ENCODE measurements around the gene RAPGEF2.
"Not testable (repeated sequence)": the region's sequence is repeated elsewhere in the genome, so short reads cannot be mapped to it uniquely, and the experiment has no call there.

The RAPGEF2 gene

DNA sequence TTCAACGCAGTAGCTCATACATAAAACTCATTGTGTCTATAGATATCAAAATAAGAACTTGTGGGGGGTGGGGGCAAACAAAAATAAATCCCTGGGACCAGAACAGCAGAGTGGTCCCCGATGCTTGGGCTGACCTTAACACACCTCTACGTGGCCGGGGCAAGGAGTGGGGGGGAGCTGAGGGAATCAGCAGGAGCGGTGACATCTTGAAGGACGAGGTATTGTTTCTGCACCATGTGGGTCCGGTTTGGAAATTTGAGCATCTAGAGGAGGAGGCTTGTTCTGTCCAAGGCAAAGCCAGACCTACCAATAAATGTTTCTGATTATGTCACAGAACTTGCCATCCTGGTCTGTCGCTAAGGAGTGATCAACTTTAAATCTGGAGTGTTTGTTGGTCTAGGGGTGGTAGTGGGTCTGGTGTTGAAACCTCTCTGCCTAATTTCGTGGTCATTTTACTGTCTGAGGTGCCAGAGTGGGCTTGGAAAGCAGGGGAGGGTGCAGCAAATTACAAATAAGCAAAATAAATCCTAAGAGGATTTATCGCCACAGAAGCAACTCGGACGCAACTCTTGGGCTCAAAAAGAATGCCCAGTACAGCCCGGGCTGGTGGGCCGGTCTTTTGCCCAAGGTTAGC is 774 bp upstream of the RAPGEF2 start:
- DNase-seq (ENCODE audit: low read depth), result no peak

DNA sequence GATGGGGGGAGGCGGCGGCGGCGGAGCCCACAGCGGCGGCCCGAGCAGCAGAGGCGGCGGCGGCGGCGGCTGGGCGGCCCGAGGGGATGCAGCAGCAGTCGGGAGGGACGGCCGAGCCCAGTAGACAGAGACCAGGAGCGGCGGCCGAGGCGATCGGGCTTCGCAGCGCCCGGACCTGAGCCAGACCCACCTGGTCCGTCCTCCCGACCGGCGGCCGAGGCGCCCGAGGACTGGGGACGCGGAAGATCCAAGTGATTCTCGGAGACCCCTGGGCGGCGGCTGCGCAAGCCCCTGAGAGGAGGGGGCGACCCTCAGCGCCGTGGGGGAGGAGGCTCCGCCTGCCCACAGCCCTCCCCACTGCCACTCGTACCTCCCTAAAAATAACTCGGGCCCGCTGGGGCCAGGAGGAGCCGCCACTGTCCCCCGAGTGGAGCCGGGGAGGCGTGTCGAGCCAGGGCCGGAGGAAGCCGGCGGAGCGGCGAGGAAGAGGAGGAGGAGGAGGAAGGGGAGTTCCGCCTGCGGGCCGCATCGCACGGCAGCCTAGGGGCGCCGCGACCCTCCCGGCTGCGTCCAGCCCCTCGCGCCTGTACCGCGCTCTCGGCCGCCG is 608 bp downstream of the RAPGEF2 start:
- DNase-seq (ENCODE audit: low read depth), result no peak

DNA sequence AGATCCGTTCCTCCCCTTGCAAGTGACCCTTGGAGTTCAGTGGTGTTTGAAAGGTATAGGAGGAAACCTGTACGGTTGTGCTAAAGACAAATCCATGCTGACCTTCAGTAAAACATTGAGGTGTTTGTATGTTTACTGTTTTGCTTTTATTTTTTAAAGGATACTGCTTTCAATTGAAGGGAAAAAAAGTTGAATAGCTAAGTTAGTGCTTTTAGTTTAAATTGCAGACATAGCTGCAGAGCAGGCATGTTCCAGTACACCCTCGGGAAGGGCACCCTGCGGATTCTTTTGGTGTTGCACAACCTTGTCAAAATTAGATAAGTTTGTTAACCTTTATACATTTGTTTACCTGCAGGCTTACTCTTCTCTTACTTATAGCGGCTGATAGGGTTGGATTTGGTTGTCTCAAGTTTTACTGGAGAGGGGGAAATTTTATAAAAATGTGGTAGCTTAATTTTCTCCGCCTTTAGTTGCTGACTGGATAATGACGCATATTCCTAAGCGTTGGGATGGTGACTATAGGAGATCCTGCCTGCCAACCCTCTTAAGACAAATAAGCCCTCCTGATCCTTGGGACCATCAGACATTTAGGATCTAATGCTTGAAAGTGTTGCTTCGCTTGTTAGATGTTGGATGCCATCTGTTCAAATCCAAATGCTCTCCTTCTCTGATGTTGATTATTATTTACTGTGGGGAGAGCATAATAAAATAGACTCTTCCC is 2.0 kb downstream of the RAPGEF2 start:
- no peak for DNase-seq (ENCODE audit: low read depth)

DNA sequence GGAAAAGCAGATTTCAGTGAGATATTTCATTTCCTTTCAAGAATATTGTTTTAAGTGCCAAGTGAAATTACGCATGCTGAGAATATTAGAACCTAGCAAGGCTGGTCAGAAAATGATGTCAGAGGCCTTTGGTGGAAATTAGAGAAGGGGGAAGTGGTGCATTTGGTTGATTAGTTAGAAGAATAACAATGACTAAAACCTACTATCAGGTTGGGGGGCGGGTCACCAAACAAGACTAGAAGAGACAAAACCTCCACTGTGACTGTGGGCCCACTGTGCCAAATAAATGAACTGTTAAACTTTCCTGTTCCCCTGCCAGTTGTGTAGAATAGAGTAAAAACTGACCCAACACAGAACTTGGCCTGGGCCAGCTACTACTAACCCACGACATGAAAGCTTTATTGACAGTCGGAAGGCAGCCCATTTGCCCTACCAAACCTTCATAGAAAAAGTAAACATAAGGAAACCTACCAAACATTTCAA is 2.9 kb downstream of the RAPGEF2 start:
- DNase-seq (ENCODE audit: low read depth), result no peak

DNA sequence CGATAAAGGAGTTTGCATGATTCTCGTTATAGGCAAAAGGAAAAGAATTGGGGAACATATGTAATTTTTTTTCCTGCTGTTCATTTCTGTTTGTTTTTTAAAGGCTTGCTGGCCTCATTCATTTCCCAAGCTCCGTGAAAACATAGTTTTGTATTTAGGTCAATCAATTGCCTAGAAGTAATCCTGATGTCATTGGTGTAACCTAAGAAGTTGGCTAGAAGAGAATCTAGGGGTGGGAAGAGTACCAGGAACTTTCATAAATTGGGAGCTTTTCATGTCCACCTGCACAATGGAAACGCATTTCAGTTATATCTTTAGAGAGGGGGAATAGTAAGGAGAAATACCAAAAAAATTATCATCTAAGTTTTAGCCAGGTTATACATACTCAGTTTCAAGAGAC is 3.8 kb downstream of the RAPGEF2 start:
- DNase-seq (ENCODE audit: low read depth), result no peak

DNA sequence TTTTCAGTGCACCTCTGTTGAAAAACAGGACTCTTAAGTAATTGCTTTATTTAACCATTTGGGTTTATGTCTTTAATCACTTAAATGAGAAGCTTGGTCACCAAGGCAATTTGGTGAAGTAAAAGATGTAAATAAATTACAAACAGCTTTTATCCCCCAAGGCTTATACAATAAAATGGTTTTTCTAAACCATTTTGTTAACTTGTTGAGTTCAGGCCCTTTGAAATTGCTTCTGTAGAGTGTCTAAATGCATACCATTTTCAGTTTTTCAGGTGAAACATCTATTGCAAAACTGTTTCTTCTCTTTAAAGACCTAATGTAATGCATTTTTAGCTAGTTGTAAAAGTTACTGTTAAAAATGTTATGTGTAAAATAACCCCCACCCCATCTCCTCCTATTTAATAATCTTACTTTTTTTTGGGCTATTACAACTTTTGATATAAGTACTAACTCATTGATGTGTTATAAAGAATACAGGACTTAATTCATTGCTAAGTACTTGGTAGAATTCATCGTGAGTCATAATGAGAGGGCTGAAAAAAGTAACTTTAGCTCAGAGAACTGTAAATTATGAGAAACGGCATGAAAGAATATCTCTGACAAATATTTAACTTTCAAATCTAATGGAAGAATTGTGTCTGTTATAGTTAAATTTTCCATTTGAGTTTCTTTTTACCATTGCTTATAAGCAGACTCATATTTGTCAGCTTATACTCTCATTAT is 4.5 kb downstream of the RAPGEF2 start:
- DNase-seq (ENCODE audit: low read depth), result no peak

DNA sequence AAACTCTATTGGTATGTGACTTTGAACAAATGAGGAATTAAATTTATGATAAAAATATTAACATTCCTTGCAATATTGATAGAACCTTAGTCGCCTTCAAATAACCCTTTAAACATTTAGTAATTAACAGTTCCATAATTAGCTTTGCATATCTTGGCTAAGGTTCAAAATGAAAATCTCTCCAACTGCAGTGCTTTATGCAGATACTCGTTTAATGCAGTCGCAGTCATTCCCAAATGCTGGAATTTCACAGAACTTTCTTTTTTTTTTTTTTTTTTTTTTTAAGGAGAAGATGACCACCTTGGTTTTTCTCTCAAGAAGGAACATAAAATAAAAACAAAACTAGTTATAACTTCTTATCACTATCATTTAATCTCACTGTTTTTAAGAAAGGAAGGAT is 5.2 kb downstream of the RAPGEF2 start:
- no peak for DNase-seq (ENCODE audit: low read depth)

DNA sequence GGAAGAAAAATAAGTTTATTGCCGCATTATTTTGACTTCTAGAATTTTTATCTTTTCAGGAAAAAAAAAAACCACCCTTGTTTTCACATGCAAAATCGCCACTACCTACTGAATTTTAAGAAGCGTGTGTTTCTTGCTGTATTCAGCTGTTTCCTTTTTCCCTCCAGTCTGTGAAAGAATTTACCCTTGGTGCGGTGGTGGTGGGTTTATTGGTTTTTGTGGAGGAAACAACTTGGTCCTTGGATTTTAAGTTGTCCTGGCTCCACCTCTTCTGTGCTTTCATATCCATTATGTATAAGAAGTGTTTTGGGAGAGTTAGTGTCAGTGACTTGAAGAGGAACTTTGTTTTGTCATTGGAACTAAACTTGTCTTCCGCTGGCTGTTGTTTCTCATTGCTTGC is 8.1 kb downstream of the RAPGEF2 start:
- DNase-seq (ENCODE audit: low read depth), result no peak

DNA sequence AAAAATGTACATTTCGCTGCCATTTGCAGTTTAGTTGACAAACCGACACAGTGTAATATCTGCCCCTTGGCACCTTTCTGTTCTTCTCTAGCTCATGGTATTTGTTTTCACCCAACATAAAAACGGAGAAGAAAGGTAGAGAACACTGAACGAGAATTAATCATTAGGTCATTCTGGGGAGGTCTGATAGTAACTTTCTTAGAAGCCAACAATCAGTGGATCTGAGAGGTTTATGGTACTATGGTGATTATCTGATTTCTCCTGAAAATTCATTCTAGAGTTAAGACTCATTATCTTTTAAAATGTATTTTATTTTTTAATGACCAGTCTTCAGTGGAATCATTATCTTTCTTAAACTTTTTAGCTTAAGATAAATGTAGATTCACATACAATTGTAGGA is 8.5 kb downstream of the RAPGEF2 start:
- DNase-seq (ENCODE audit: low read depth), result no peak

DNA sequence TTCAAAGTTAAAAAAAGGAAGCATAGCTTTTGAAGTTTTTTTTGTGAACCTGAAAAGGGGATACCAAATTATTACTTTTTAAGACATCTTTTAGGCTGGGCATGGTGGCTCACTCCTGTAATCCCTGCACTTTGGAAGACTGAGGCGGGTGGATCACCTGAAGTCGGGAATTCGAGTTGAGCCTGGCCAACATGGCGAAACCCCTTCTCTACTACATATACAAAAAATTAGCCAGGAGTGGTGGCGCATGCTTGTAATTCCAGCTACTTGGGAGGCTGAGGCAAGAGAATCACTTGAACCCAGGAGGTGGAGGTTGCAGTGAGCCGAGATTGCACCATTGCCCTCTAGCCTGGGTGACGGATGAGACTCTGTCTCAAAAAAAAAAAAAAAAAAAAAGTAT is 10.5 kb downstream of the RAPGEF2 start:
- DNase-seq (ENCODE audit: low read depth), result not testable (repeated sequence)

DNA sequence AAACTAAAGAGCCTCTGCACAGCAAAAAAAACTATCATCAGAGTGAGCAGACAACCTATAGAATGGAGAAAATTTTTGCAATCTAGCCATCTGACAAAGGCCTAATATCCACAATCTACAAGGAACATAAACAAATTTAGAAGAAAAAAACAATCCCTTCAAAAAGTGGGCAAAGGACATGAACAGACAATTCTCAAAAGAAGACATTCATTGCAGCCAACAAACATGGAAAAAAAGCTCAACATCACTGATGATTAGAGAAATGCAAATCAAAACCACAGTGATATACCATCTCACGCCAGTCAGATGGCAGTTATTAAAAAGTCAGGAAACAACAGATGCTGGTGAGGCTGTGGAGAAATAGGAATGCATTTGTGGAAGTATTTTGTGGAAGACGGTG is 13.2 kb downstream of the RAPGEF2 start:
- not testable (repeated sequence) for DNase-seq (ENCODE audit: low read depth)

DNA sequence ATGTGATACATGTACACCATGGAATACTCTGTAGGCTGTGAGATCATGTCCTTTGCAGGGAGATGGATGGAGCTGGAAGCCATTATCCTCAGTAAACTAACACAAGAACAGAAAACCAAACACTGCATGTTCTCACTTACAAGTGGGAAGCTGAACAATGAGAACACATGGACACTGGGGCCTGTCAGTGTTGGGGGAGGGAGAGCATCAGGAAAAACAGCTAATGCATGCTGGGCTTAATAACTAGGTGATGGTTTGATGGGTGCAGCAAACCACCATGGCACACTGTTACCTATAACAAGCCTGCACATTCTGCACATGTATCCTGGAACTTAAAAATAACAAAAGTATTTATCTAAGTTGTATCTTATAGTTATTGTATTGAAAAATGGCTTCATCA is 13.8 kb downstream of the RAPGEF2 start:
- not testable (repeated sequence) for DNase-seq (ENCODE audit: low read depth)

DNA sequence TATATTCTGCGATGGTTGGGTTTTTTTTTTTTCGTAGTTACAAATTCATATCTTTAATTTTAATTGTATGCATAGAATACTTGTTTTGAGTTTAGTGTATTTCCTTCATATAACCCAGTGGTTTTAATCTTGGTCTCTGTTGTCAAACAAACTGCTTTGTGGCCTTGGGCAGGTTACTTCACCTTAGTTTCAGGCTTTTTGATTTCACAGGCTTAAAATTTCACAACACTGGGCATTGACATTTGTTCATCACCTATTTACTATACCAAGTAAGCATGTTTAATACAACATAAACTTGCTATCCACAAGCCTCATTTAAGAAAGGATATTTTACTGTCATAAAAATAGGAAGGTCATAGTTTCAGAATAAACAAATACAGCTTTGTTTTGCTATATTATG is 14.7 kb downstream of the RAPGEF2 start:
- DNase-seq (ENCODE audit: low read depth), result no peak

DNA sequence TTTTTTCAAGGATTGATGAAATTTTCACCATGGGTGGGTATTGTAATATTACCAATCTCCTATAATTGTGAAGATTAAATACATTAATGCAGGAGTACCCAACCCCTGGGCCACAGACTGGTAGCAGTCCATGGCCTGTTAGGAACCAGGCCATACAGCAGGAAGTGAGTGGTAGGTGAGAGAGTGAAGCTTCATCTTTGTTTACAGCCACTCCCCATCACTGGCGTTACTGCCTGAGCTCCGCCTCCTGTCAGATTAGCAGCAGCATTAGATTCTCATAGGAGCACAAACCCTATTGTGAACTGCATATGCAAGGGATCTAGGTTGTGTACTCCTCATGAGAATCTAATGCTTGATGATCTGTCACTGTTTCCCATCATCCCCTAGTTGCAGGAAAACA is 15.1 kb downstream of the RAPGEF2 start:
- DNase-seq (ENCODE audit: low read depth), result no peak

DNA sequence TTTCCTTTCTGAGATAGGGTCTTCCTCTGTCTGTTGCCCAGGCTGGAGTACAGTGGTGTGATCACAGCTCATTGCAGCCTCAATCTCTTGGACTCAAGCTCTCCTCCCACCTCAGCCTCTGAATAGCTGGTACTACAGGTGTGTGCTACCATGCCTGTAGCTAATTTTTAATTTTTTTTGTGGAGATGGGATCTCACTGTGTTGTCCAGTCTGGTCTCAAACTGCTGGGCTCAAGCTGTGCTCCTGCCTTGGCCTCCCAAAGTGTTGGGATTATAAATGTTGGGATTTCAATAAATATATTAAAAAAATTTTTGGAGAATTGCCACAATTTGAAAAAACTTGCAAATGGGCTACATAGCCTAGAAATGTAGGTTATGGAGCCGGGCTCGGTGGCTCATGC is 18.5 kb downstream of the RAPGEF2 start:
- no peak for DNase-seq (ENCODE audit: low read depth)

DNA sequence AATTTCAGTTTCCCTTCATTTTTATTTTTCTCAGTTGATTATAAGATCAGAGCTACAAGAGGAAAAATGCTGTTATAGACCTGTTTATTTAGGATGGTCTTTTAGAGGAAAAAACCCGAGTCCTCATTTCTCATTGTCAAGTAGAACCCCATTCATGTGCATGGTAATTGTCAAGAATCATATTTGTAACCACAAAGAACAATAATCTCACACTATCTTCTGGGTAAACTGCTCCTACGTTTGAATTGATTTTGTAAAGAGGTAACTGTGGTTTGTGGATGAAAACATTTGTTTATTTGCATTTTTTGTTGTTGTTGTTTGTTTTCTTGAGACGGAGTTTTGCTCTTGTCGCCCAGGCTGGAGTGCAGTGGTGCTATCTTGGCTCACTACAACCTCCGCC is 23.8 kb downstream of the RAPGEF2 start:
- no peak for DNase-seq (ENCODE audit: low read depth)

DNA sequence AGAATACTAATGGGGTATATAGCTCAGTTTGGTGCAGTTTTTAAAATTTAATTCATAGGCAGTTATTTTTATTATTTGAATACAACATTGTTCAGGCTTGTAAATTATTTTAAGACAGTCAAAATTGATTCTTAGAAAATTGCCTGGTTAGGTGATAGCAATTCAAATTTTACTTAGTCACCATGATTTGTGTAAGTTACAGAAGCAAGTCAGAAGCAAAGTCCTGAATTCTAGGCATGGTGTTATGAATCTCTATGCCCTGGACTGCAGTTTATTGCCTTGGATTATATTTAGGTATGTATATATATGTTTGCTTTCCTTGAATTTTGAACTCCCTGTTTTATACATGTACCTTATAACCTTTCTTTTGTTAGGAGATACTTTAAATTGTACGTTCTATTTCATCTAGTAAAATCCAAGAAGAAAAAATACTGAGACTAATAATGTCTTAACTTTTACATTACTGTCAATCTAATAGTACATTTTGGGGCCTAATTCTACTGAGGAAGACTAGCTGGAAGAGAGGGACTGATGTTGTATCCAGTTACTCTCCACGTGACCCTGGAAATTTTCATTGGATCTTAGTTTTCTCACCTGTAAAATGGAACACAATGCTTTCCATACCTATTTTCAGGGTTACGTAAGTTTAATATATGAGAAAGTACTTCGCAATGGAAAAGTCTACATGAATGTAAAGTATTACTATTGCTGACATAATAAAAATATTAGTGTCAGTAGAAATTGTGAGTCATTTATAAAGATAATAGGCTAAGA is 25.1 kb downstream of the RAPGEF2 start:
- no peak for DNase-seq (ENCODE audit: low read depth)

DNA sequence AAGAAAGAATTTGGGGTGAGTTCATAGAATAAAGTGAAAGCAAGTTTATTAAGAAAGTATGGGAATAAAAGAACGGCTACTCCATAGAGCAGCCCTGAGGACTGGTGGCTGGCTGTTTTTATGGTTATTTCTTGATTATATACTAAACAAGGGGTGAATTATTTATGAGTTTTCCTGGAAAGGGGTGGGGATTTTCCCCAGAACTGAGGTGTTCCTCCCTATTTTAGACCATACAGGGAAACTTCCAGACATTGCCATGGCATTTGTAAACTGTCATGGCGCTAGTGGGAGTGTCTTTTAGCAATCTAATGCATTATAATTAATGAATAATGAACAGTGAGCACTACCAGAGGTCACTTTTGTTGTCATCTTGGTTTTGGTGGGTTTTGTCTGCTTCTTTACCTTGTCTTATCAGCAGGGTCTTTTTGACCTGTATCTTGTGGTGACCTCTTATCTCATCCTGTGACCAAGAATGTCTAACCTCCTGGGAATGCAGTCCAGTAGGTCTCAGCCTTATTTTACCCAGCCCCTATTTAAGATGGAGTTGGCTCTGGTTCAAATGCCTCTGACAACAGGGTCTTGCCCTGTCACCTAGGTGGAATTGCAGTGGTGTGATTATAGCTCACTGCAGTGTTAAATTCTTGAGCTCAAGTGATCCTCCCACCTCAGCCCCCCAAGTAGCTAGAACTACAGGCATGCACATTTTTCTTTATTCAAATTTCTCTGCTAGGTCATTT is 27.1 kb downstream of the RAPGEF2 start:
- no peak for DNase-seq (ENCODE audit: low read depth)

DNA sequence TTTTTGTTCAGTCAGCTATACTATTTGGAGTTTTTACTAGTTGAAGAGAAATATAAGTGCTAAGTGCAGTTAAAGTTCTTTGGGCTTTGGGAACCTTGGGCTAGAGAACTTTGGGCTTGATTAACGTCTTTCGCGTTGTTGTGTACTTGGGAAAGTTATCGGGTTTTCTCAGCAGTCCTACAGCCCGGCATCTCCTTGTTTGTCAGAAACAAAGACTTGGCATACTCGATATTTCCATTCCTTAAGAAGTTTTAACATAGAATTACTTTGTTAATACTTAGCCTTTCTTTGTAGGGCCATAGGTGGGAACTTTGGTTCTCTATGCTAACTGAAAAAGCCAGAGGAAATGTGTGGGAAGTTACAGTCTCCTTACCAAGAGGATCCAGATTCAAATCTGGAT is 28.7 kb downstream of the RAPGEF2 start:
- no peak for DNase-seq (ENCODE audit: low read depth)

DNA sequence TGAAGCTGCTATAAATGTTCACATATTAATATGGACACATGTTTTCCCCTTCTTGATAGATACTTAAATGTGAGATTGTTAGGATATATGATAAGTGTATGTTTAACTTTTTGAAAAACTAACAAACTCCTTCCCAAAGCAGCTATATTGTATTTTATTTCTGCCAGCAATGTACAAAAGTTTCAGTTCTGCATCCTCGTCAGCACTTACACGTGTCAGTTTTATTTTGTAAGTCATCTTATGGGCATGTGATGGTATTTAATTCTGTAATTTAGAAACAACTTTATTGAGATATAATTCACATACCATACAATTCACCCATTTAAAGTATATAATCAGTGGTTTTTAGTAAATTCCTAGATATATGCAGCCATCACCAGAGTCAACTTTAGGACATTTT is 31.6 kb downstream of the RAPGEF2 start:
- DNase-seq (ENCODE audit: low read depth), result no peak

DNA sequence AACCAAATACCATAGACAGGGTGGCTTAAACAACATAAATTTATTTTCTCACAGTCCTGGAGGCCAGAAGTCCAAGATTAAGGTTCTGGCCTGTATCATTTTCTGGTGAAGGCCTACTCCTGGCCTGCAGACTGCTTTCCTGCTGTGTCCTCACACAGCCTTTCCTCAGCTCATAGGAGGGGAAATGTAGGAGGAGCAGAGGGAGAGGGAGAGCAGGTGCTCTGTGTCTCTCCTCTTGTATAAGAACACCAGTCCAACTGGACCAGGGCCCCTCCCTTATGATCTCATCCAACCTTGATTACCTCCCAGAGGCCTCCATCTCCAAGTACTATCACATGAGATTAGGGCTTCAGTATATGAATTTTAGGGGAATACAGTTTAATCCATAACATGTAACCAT is 34.3 kb downstream of the RAPGEF2 start:
- DNase-seq (ENCODE audit: low read depth), result no peak

Measured in activated T-cell treated with anti-CD3 and anti-CD28 coated beads for 1 hour (primary cell).